GM12801 (cell line): ENCODE measurements around the gene RPUSD3.

Source experiments
- CTCF ChIP-seq: IDR thresholded peaks from one replicate; pipeline ENCODE4 v1.5.1; 2011; ENCODE audit warnings: control low read depth; ENCODE audit not compliant: insufficient read length; ENCODE audit errors: extremely low read depth

RPUSD3 gene

DNA sequence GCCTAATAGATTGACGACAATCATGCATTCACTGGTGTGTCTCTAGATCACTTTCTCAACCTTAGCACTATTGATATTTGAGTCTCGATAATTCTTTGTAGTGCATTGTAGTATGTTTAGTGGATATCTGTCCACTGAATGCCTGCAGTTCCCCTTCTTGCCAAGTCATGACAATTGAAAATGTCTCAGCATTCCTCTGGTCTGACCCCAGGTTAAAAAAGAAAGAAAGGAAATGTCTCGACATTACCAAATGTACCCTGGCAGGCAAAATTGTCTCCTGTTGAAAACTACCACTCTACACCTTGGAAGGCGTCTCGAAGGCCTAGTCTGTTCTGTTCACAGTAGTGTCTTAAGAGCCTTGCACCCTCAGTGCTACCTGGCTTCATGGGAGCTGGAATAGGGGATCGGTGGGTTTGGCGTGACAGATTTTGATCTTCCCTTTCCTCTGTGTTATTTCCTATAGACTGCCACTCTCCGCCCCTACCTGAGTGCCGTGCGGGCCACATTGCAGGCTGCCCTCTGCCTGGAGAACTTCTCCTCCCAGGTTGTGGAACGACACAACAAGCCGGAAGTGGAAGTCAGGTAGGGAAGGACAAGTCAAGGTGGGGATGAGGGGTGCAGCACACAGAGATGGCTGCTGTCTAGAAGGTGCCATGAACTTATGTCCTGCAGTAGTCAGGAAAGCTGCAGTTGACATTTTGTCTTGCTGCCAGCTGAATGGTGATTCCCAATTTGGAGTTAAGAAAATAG is 46.4 kb downstream of the RPUSD3 start:
- TF ChIP-seq CTCF, result no peak

GRCh38 chr3:9795207-9795606 is 48.6 kb downstream of the RPUSD3 start:
- TF ChIP-seq CTCF, result no peak

GRCh38 chr3:9794400-9794799 is 49.4 kb downstream of the RPUSD3 start:
- TF ChIP-seq CTCF, result no peak

DNA sequence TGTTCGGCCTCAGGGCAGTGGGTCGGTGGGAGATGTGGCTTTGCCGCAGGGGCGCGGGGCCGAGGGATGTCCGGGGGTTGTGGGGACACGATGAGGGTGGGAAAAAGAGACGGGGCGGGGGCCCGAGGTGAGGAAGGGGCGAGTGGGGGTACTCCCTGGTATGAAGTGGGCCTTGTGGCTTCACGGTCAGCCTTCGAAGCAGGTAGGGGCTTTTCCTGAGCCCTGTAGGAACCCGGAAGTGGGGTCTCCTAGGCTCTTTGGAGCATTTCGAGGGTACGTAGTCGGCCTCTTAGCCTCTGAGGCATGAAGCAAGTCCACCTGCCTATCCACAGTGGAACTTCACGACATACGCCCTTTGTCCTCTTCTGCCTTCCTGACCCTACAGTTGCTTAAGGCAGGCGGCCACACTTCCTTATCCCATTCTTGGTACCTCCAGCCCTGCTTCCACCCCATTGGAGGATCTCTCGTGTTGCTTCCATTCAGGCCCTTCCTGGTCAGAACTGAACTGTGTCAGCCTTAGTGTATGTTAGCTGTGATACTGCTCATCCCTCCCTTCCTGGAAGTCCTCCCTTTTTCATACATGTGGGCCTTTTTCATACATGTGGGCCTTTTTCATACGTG is 50.5 kb downstream of the RPUSD3 start:
- no peak for TF ChIP-seq CTCF

DNA sequence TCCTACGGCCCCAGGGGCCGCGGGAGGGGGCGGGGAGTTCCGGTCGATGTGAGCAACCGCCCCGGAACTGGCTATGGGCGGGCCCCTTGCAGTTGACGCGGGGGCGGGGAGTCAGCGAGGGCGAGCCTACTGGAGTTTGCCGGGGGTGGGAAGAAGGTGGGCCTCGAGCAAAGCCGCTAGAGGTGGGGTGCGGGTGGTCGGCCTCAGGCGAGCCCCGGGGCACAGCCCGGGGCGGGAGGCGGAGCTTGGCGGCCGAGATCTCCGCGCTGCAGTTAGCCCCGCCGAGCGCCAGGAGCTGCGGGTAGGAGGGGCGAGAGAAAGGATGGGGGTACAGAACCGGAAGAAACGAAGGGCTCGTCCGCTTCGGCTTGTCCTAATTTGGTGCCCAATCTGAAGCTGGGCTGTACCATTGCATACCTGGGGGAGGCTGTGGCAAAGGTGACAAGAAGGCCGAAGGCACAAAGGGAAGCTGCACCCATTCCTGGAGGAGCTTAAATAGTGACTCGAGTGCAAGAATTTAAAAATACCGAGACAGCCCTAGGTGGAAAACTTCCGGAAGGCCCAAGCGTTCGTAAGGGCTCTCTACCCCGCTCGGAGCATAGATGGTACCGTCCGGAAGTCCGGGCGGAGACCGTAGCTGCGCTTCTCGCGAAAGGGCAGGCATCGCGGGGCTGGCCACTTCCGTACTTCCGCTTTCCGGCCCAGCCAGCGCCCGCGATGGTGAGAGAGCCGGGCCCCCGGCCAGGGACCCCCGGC is 51.2 kb downstream of the RPUSD3 start, which contains the start of the genes ARPC4 and TADA3:
Gene ARPC4, plus strand, starts transcription at position 678 of the 756 bp plus-strand sequence. Its CDS starts 40 bp downstream, at position 718.
Gene TADA3, minus strand, starts transcription at position 69 of the 756 bp plus-strand sequence. CDS start 1,007 bp downstream, outside the sequence.
- no peak for TF ChIP-seq CTCF

DNA sequence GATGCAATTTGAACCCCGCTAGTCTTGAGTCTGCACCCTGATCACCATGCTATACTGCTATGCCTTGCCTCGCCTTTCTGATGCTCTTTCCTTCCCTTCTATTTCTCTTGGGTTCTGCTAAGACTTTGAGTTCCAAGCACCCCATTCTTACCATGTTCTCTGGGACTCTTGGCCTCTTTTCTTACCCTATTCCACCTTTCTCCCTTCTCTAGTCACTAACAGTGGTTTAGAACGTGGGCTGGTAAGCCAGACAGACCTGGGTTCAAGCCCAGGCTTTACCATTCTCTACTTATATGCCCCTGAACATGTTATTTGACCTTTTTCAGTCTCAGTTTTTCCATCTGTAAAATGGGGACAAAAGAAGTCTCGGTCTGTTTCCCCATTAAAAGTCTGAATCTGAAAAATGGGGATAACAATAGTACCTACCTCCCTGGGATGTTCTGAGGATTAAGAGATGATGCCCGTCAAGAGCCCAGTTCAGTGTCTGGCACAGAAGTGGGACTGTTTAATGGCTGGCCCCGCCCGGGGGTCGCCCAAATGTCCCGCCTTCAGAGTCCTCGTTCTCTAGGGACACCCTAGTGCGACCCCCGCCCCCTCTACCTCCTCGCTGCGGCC is 51.9 kb downstream of the RPUSD3 start:
- TF ChIP-seq CTCF, result no peak

DNA sequence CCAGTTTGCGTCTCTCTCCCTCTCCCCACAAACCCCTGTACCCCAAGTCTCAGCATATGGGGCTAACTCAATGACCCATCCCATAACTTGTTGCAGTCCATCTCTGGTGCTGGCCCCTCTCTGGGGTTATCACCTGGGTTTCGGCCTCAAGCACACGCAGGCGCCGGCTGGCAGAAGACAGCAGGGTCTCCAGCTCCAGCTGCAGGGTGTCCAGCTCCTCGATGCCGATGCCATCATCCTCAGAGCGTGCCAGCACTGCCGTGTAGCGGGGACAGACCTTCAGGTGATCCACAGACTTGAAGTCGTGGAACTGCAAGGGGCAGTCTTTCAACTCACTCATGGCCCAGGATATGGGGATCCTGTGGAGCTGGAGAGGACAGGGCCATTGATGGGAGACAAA is 52.7 kb downstream of the RPUSD3 start:
- TF ChIP-seq CTCF, result no peak
